SK-N-SH (cell line): Measurements from ENCODE around the gene MAP2K7. TPM values are rescaled to one million over a fixed set of nuclear protein-coding genes. Genes with fewer than 3 reads are reported as not detected.

Source experiments
- CTCF ChIA-PET: fragments of 300-600, 350-600 bp; formaldehyde crosslinking; extraction: SDS; loops from one replicate; lab custom pipeline; 2021; lab: Yijun Ruan, JAX
- POLR2A ChIA-PET: fragments of 350-600 bp; sonication (Branson Sonifier 250); formaldehyde crosslinking; extraction: SDS; loops from one replicate; lab custom pipeline; 2020; ENCODE audit warnings: antibody characterized with exemption, inconsistent platforms; lab: Yijun Ruan, JAX
- DNase-seq: peaks from one replicate; pipeline ENCODE4 v3.0.0; 2012
- H2AFZ ChIP-seq: fragments of 200-600 bp; sonication (generic); 2 replicates; pipeline ENCODE4 v1.8.1; 2016; ENCODE audit warnings: antibody characterized with exemption, mild to moderate bottlenecking, low read depth
- H3F3A ChIP-seq: fragments of 200-600 bp; sonication (generic); replicated peaks from 2 replicates; pipeline ENCODE3; 2016; ENCODE audit warnings: antibody characterized with exemption, mild to moderate bottlenecking; ENCODE audit not compliant: insufficient read depth
- H3K27ac ChIP-seq, 2 experiments: fragments of 200-500 bp in 1 of 2; fragments of 200-600 bp in 1 of 2; sonication (Bioruptor generic) in 1 of 2; sonication (generic), shearing (Covaris generic) in 1 of 2; 2 replicates each; pipeline versions ENCODE4 v1.5.1 to v1.6.1; 2014 to 2016; ENCODE audit warnings: low read depth in 2 of 2, inconsistent platforms in 1 of 2, low read length in 1 of 2, mild to moderate bottlenecking in 1 of 2, mixed read lengths in 1 of 2
- H3K27me3 ChIP-seq: fragments of 200-600 bp; sonication (generic), shearing (Covaris generic); 2 replicates; pipeline ENCODE4 v1.6.1; 2016; ENCODE audit warnings: mixed run types; ENCODE audit not compliant: insufficient read depth
- H3K36me3 ChIP-seq, 2 experiments: fragments of 200-500 bp in 1 of 2; fragments of 200-600 bp in 1 of 2; sonication (Bioruptor generic) in 1 of 2; sonication (generic) in 1 of 2; replicated peaks in 1 of 2; 2 replicates each; pipeline versions ENCODE3 to v1.5.1; 2014 to 2016; ENCODE audit warnings: low read length in 1 of 2, mild to moderate bottlenecking in 1 of 2; ENCODE audit not compliant: insufficient read depth in 2 of 2, control insufficient read depth in 1 of 2
- H3K4me1 ChIP-seq, 2 experiments: fragments of 200-500 bp in 1 of 2; fragments of 200-600 bp in 1 of 2; sonication (Bioruptor generic) in 1 of 2; sonication (generic), shearing (Covaris generic) in 1 of 2; 2 replicates each; pipeline versions ENCODE4 v1.5.1 to v1.6.1; 2014 to 2016; ENCODE audit warnings: low read depth in 1 of 2, low read length in 1 of 2, mixed run types in 1 of 2; ENCODE audit not compliant: insufficient read depth in 2 of 2, control insufficient read depth in 1 of 2
- H3K4me2 ChIP-seq: fragments of 200-600 bp; sonication (generic), shearing (Covaris generic); 2 replicates; pipeline ENCODE4 v1.6.1; 2017; ENCODE audit warnings: mixed run types
- H3K4me3 ChIP-seq, 2 experiments: fragments of 200-500 bp in 1 of 2; fragments of 200-600 bp in 1 of 2; sonication (Bioruptor generic) in 1 of 2; sonication (generic), shearing (Covaris generic) in 1 of 2; 2 replicates each; pipeline versions ENCODE4 v1.5.1 to v1.8.1; 2014 to 2016; ENCODE audit warnings: low read depth in 2 of 2, inconsistent platforms in 1 of 2, low read length in 1 of 2, mild to moderate bottlenecking in 1 of 2, mixed read lengths in 1 of 2, moderate library complexity in 1 of 2
- H3K79me2 ChIP-seq: fragments of 200-600 bp; sonication (generic); 2 replicates; pipeline ENCODE4 v1.8.1; 2017; ENCODE audit warnings: mild to moderate bottlenecking; ENCODE audit not compliant: insufficient read depth
- H3K9ac ChIP-seq: fragments of 200-600 bp; sonication (generic); 2 replicates; pipeline ENCODE4 v1.6.1; 2017; ENCODE audit warnings: mixed run types
- H3K9me2 ChIP-seq: fragments of 200-600 bp; sonication (generic); 2 replicates; pipeline ENCODE4 v1.6.1; 2017; ENCODE audit warnings: mixed run types
- H3K9me3 ChIP-seq: fragments of 200-600 bp; sonication (generic); 2 replicates; pipeline ENCODE4 v1.6.1; 2017; ENCODE audit warnings: mixed run types, mild to moderate bottlenecking, moderate library complexity
- H4K20me1 ChIP-seq: fragments of 200-600 bp; sonication (generic); 2 replicates; pipeline ENCODE4 v1.6.1; 2017; ENCODE audit warnings: mild to moderate bottlenecking, mixed run types; ENCODE audit not compliant: insufficient read depth
- EP300 ChIP-seq, 2 experiments: IDR thresholded peaks; 2 replicates each; pipeline versions ENCODE4 v1.4.0 to v1.6.1; 2012; ENCODE audit warnings: borderline replicate concordance in 1 of 2, low read depth in 1 of 2, low read length in 1 of 2
- EZH2phosphoT487 ChIP-seq: fragments of 200-600 bp; sonication (generic); IDR thresholded peaks from 2 replicates; pipeline ENCODE4 v1.6.1; 2017; ENCODE audit warnings: low read depth, mixed run types, mild to moderate bottlenecking, antibody characterized with exemption, moderate library complexity, borderline replicate concordance
- FOSL2 ChIP-seq: IDR thresholded peaks from 2 replicates; pipeline ENCODE4 v1.4.0; 2012; ENCODE audit warnings: low read depth, mild to moderate bottlenecking, moderate library complexity, borderline replicate concordance
- FOXM1 ChIP-seq: IDR thresholded peaks from 2 replicates; pipeline ENCODE4 v1.4.0; 2012; ENCODE audit warnings: low read depth, mild to moderate bottlenecking
- GATA2 ChIP-seq: sonication (generic); formaldehyde crosslinking; IDR thresholded peaks from 2 replicates; pipeline ENCODE4 v1.5.0; 2020; ENCODE audit warnings: mild to moderate bottlenecking, missing genetic modification reagents
- IRF3 ChIP-seq: fragments of 150-350 bp; IDR thresholded peaks from 2 replicates; pipeline ENCODE4 v1.6.1; 2016; ENCODE audit warnings: mild to moderate bottlenecking, low read depth, low read length
- JUND ChIP-seq: IDR thresholded peaks from 2 replicates; pipeline ENCODE4 v1.4.0; 2012
- MAX ChIP-seq: IDR thresholded peaks from 2 replicates; pipeline ENCODE4 v1.4.0; 2012; ENCODE audit warnings: low read depth
- MEF2A ChIP-seq: IDR thresholded peaks from 2 replicates; pipeline ENCODE4 v1.4.0; 2012; ENCODE audit warnings: low read depth, borderline replicate concordance
- MXI1 ChIP-seq: IDR thresholded peaks from 2 replicates; pipeline ENCODE4 v1.6.1; 2012; ENCODE audit warnings: mild to moderate bottlenecking, low read depth, low read length, improper control_type of control experiment
- PBX3 ChIP-seq: IDR thresholded peaks from 2 replicates; pipeline ENCODE4; 2012
- POLR2AphosphoS5 ChIP-seq: IDR thresholded peaks from 2 replicates; pipeline ENCODE4 v1.6.1; 2012; ENCODE audit warnings: low read depth, low read length
- RAD21 ChIP-seq: IDR thresholded peaks from 2 replicates; pipeline ENCODE4 v1.6.1; 2012; ENCODE audit warnings: mild to moderate bottlenecking, low read length
- RCOR1 ChIP-seq: fragments of 150-350 bp; IDR thresholded peaks from 2 replicates; pipeline ENCODE4 v1.6.1; 2017; ENCODE audit warnings: antibody characterized with exemption, low read length
- RXRA ChIP-seq: IDR thresholded peaks from 2 replicates; pipeline ENCODE4 v1.4.0; 2012; ENCODE audit warnings: low read depth, mild to moderate bottlenecking, borderline replicate concordance
- TEAD4 ChIP-seq: IDR thresholded peaks from 2 replicates; pipeline ENCODE4 v1.4.0; 2012; ENCODE audit warnings: mild to moderate bottlenecking, borderline replicate concordance; ENCODE audit not compliant: insufficient read depth
- YY1 ChIP-seq: IDR thresholded peaks from 2 replicates; pipeline ENCODE4 v1.4.0; 2012; ENCODE audit warnings: low read depth, mild to moderate bottlenecking
- WGBS: methylation state at CpG from one replicate; pipeline ENCODE4 v1.1.6; 2017; ENCODE audit warnings: low lambda C conversion rate; 5-methylcytosine and 5-hydroxymethylcytosine counted together
- polyA plus RNA-seq, 3 experiments: library from polyadenylated mRNA; depleted of rRNA; stranded (reverse); fragments of >200 nt; gene quantifications; 2 replicates each; pipeline ENCODE4 v1.2.3, GENCODE V29; 2012
- TF ChIP-seq, protein P1 (sequence below): IDR thresholded peaks from 2 replicates; pipeline ENCODE4 v1.4.0; 2012; ENCODE audit warnings: low read depth, borderline replicate concordance
- TF ChIP-seq, protein P2 (sequence below): IDR thresholded peaks from 2 replicates; pipeline ENCODE4 v1.6.1; 2012; ENCODE audit warnings: mild to moderate bottlenecking, low read depth, low read length, moderate library complexity

Gene MAP2K7
- polyA plus RNA-seq, 1 of the 3 experiments (the other 2 are of a cell fraction): 13.0 TPM

GRCh38 chr19:7904074-7905020, 670 bp downstream of the MAP2K7 start:
- Histone ChIP-seq H3K9ac (peak overlapping the region; percentile 78), H4K20me1 (peaks cover 36% of the 10 kb centered on the region), H3K4me2 (peak overlapping the region; percentile 97), H2AFZ (no peak overlapping the region), H3K9me2 (no peaks in the 10 kb centered on the region), H3K27me3 (no peaks in the 10 kb centered on the region), H3K36me3 (peaks cover 2 to 3% of the 10 kb centered on the region in 2 experiments), H3K27ac (peak overlapping the region; percentile 54 to 87; a peak in 3 of 4 replicates), H3F3A (no peaks in the 10 kb centered on the region), H3K4me3 (peak overlapping the region; percentile 80 to 87), H3K4me1 (peaks cover 0 to 19% of the 10 kb centered on the region in 2 experiments; a peak in 2 of 4 replicates), H3K79me2 (peaks cover 43% of the 10 kb centered on the region), H3K9me3 (no peaks in the 10 kb centered on the region)
- POLR2A ChIA-PET: interaction anchor here (0.7 to 1.6 kb wide), 4 partner anchors 12 to 39 kb away, joined by 3 to 8 read pairs (median 4); partner anchors contain the start of genes SNAPC2 and TIMM44
- TF ChIP-seq MEF2A (no peak), FOSL2 (no peak), POLR2AphosphoS5 (no peak), FOXM1 (no peak), GATA2 (CRISPR knock-in tag) (no peak), RXRA (no peak), RAD21 (no peak), MXI1 (peak; percentile 54; the same call in 1 of the 2 replicates), RCOR1 (no peak), IRF3 (no peak), JUND (no peak), MAX (peak; percentile 24; the same call in 1 of the 2 replicates), YY1 (no peak), EZH2phosphoT487 (no peak), PBX3 (0 out of 2 replicates have a peak, but pooled peaks have one; percentile 0), EP300 (IDR thresholded peaks at IDR 0.05; ENCODE audit: borderline replicate concordance in 1 of 2, low read depth in 1 of 2, low read length in 1 of 2) (no peak), TEAD4 (no peak)
- TF ChIP-seq, protein P1, sequence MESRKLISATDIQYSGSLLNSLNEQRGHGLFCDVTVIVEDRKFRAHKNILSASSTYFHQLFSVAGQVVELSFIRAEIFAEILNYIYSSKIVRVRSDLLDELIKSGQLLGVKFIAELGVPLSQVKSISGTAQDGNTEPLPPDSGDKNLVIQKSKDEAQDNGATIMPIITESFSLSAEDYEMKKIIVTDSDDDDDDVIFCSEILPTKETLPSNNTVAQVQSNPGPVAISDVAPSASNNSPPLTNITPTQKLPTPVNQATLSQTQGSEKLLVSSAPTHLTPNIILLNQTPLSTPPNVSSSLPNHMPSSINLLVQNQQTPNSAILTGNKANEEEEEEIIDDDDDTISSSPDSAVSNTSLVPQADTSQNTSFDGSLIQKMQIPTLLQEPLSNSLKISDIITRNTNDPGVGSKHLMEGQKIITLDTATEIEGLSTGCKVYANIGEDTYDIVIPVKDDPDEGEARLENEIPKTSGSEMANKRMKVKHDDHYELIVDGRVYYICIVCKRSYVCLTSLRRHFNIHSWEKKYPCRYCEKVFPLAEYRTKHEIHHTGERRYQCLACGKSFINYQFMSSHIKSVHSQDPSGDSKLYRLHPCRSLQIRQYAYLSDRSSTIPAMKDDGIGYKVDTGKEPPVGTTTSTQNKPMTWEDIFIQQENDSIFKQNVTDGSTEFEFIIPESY: no peak
- TF ChIP-seq, protein P2, sequence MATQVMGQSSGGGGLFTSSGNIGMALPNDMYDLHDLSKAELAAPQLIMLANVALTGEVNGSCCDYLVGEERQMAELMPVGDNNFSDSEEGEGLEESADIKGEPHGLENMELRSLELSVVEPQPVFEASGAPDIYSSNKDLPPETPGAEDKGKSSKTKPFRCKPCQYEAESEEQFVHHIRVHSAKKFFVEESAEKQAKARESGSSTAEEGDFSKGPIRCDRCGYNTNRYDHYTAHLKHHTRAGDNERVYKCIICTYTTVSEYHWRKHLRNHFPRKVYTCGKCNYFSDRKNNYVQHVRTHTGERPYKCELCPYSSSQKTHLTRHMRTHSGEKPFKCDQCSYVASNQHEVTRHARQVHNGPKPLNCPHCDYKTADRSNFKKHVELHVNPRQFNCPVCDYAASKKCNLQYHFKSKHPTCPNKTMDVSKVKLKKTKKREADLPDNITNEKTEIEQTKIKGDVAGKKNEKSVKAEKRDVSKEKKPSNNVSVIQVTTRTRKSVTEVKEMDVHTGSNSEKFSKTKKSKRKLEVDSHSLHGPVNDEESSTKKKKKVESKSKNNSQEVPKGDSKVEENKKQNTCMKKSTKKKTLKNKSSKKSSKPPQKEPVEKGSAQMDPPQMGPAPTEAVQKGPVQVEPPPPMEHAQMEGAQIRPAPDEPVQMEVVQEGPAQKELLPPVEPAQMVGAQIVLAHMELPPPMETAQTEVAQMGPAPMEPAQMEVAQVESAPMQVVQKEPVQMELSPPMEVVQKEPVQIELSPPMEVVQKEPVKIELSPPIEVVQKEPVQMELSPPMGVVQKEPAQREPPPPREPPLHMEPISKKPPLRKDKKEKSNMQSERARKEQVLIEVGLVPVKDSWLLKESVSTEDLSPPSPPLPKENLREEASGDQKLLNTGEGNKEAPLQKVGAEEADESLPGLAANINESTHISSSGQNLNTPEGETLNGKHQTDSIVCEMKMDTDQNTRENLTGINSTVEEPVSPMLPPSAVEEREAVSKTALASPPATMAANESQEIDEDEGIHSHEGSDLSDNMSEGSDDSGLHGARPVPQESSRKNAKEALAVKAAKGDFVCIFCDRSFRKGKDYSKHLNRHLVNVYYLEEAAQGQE: no peak
- DNase-seq: peak; percentile 85
- CTCF ChIA-PET: interaction anchor here (0.8 to 2.3 kb wide), 9 partner anchors 8 to 74 kb away, joined by 3 to 26 read pairs (median 4); partner anchors contain the start of gene SNAPC2
- 13% methylated on average over 25 of the region's 68 CpGs for WGBS
